HT-29 (cell line): ENCODE results near the gene FHOD3. TPM values are rescaled to one million over a fixed set of nuclear protein-coding genes. Genes with fewer than 3 reads are reported as not detected.
"Not testable (repeated sequence)": the region's sequence is repeated elsewhere in the genome, so short reads cannot be mapped to it uniquely, and the experiment has no call there.

Experiments
- DNase-seq: peaks from one replicate; pipeline ENCODE4 v3.0.0-alpha.2; 2015; ENCODE audit warnings: low spot score
- total RNA-seq: library from RNA; depleted of rRNA; stranded (reverse); fragments of >200 nt; shearing (Covaris generic); gene quantifications from 2 replicates; pipeline ENCODE4 v1.2.3, GENCODE V29; 2014

FHOD3 gene
- total RNA-seq, 1 experiment from 2014 or later = not detected

GRCh38 chr18:36733150-36733549 is 435.6 kb downstream of the FHOD3 start:
- no peak for DNase-seq

- DNase-seq = no peak
These were observed 437.1 kb downstream of the FHOD3 start for GRCh38 chr18:36734596-36734995.

- DNase-seq = no peak
These were observed 437.6 kb downstream of the FHOD3 start for GRCh38 chr18:36735130-36735529.

GRCh38 chr18:36736094-36736493 is 438.6 kb downstream of the FHOD3 start:
- DNase-seq = no peak

GRCh38 chr18:36737316-36737715 is 439.8 kb downstream of the FHOD3 start:
- no peak for DNase-seq

GRCh38 chr18:36744261-36744876 is 446.9 kb downstream of the FHOD3 start:
- no peak for DNase-seq

GRCh38 chr18:36745219-36745975 is 447.9 kb downstream of the FHOD3 start:
- no peak for DNase-seq

- no peak for DNase-seq
These were observed 455.7 kb downstream of the FHOD3 start for GRCh38 chr18:36752929-36753865.

GRCh38 chr18:36756242-36756641 is 458.7 kb downstream of the FHOD3 start:
- no peak for DNase-seq

GRCh38 chr18:36757081-36757480 is 459.6 kb downstream of the FHOD3 start:
- peak; percentile 52 for DNase-seq

GRCh38 chr18:36757991-36758390 is 460.5 kb downstream of the FHOD3 start:
- DNase-seq = no peak

GRCh38 chr18:36758623-36759022 is 461.1 kb downstream of the FHOD3 start:
- no peak for DNase-seq

GRCh38 chr18:36759167-36759776 is 461.8 kb downstream of the FHOD3 start:
- DNase-seq = no peak

GRCh38 chr18:36760598-36760997 is 463.1 kb downstream of the FHOD3 start:
- DNase-seq = no peak

- no peak for DNase-seq
These were observed 463.7 kb downstream of the FHOD3 start for GRCh38 chr18:36761186-36761698.

GRCh38 chr18:36762074-36762473 is 464.6 kb downstream of the FHOD3 start:
- DNase-seq = no peak

GRCh38 chr18:36762965-36763364 is 465.5 kb downstream of the FHOD3 start:
- DNase-seq = not testable (repeated sequence)

GRCh38 chr18:36766836-36767235 is 469.3 kb downstream of the FHOD3 start:
- DNase-seq = no peak

- no peak for DNase-seq
These were observed 471.7 kb downstream of the FHOD3 start for GRCh38 chr18:36769172-36769571.

GRCh38 chr18:36769611-36770314 is 472.2 kb downstream of the FHOD3 start:
- peak; percentile 12 for DNase-seq
